Neural cell (in vitro differentiated cells): ENCODE measurements around the gene TMEM184A.

Experiments used
- EP300 ChIP-seq: fragments of 450-650 bp; conservative IDR thresholded peaks from 2 replicates; pipeline ENCODE4 v1.6.1; 2014; ENCODE audit warnings: antibody characterized with exemption, mild to moderate bottlenecking, moderate library complexity; ENCODE audit not compliant: poor library complexity, severe bottlenecking
- SMC3 ChIP-seq: fragments of 450-650 bp; conservative IDR thresholded peaks from 2 replicates; pipeline ENCODE4 v1.6.1; 2014; ENCODE audit warnings: antibody characterized with exemption, mild to moderate bottlenecking, moderate library complexity; ENCODE audit not compliant: poor library complexity
- TAF1 ChIP-seq: IDR thresholded peaks from 2 replicates; pipeline ENCODE4 v1.6.1; 2012; ENCODE audit warnings: low read depth
- TF ChIP-seq, protein P1 (sequence below): fragments of 450-650 bp; IDR thresholded peaks from 2 replicates; pipeline ENCODE4 v1.5.1; 2014; ENCODE audit warnings: antibody characterized with exemption, mild to moderate bottlenecking, moderate library complexity; ENCODE audit not compliant: poor library complexity, severe bottlenecking

DNA sequence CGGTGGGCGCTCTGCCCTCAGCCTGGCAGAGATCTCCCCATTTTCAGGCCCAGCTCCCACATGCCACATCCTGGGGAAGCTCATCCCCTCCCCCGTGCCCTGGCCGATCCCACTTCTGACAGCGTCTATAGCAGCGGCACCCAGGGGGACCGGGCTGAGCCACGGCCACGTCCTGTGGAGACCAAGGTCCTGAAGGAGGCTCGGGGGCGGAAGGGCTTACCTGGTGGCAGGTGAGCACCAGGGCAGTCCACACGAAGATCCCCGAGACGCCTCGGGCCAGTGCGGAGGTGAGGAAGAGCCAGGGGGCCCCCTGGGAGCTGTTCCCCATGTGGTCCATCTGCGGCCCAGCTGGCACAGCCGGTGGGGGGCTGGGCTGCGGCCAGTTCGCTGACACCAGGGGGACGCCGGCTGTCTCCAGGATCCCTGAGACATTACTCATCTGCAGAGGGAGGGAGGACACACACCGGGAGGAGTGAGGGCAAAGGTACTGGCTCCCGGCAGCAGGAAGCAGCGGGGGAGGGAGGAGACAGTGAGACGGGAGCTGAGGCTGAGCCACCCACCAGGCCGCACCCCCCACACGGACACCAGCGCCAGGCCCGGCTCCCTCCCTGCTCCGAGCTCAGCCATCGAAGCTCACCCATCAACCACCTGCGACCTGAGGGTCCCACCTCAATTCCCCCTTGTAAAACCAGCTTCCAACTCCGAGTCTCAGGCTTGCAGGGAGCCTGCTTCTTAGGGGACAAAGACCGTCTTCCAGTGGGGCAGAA is 776 bp downstream of the TMEM184A start:
- TF ChIP-seq, protein P1, sequence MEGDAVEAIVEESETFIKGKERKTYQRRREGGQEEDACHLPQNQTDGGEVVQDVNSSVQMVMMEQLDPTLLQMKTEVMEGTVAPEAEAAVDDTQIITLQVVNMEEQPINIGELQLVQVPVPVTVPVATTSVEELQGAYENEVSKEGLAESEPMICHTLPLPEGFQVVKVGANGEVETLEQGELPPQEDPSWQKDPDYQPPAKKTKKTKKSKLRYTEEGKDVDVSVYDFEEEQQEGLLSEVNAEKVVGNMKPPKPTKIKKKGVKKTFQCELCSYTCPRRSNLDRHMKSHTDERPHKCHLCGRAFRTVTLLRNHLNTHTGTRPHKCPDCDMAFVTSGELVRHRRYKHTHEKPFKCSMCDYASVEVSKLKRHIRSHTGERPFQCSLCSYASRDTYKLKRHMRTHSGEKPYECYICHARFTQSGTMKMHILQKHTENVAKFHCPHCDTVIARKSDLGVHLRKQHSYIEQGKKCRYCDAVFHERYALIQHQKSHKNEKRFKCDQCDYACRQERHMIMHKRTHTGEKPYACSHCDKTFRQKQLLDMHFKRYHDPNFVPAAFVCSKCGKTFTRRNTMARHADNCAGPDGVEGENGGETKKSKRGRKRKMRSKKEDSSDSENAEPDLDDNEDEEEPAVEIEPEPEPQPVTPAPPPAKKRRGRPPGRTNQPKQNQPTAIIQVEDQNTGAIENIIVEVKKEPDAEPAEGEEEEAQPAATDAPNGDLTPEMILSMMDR, result no peak
- no peak for TF ChIP-seq EP300
- no peak for TF ChIP-seq SMC3
- TF ChIP-seq TAF1, result no peak
